ENCODE results near the gene ATP6V0A1.
A peak's percentile ranks its signal among the peaks of the same experiment; 100 is the strongest.
"Not testable (repeated sequence)": the region's sequence is repeated elsewhere in the genome, so short reads cannot be mapped to it uniquely, and the experiment has no call there.

ATP6V0A1 gene

GRCh38 chr17:42520540-42520951, 61.9 kb downstream of the ATP6V0A1 start:
- no peak for DNase-seq

- no peak for DNase-seq
Measured at GRCh38 chr17:42521036-42521435, 62.4 kb downstream of the ATP6V0A1 start.

DNA sequence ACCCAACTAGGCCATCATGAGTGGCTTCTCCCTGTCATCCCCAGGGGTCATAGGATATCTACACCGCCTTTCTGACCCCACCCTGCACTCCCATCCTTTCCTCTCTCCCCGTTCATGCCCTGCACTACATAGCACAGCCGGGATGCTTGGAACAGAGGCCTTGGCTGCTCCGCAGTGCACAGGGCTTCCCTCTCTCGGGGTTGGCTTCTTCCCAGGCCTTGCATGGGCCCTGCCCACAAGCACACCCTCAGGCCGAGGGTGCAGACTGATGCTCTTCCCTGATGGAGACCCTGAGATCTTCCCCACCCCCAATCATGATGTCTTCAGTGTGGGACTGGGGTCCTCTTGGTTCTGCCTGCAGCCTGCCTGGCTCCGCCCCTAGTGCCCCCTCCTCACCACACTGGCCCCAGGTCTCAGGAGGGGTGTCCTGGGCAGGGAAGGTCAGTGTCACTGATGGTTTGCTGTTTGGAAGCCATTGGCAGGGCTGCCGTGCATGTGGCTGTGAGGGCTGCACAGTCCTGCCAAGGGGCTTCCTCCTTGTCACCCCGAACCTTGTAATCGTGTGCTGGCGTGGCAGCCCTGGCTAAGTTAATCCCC, 63.1 kb downstream of the ATP6V0A1 start:
- DNase-seq: no peak

DNA sequence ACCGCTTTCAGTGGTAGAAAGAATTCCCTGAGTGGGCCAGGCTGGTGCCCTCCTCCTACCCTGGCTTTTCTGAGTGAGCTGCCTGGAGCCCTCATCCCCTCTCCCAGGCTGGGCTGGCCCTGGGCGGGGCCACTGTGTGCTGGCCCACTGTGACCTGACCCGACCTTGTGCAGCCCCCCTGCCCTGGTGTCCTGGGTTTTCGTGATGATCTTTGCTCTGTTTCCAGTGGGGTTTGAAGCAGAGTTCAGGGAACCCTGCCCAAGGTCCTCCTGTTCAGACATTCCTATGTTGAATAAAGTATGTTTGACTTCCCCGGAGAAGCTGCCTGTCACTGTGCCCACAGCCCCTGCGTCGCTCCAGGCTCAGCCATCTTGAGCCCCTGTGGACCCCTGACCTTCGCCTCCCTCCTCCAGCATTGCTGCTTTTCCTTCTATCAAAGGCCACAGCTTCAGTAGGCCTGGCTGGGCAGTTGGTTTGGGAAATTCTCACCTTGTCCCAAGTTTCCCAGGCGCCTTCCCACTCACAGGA, 63.6 kb downstream of the ATP6V0A1 start:
- DNase-seq: no peak

GRCh38 chr17:42522798-42523278, 64.2 kb downstream of the ATP6V0A1 start:
- DNase-seq: no peak

- DNase-seq: no peak
Measured at GRCh38 chr17:42525221-42525620, 66.5 kb downstream of the ATP6V0A1 start.

GRCh38 chr17:42526031-42526444, 67.4 kb downstream of the ATP6V0A1 start:
- DNase-seq: no peak

DNA sequence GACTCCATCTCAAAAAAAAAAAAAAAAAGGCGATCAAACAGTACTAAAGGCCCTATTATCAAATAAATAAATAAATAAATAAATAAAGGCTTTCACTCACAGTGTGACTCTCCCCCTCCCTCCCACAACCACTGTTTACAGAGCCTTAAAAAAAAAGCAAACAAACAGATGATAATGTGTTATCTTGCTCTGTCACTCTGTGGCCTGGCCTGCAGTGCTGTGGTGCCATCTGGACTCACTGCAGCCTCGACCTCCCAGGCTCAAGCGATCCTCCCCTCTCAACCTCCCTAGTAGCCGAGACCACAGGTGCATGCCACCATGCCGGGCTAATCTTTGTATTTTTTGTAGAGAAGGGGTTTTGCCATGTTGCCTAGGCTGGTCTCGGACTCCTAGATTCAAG, 69.3 kb downstream of the ATP6V0A1 start:
- no peak for DNase-seq

GRCh38 chr17:42529061-42529460, 70.4 kb downstream of the ATP6V0A1 start:
- DNase-seq: no peak

DNA sequence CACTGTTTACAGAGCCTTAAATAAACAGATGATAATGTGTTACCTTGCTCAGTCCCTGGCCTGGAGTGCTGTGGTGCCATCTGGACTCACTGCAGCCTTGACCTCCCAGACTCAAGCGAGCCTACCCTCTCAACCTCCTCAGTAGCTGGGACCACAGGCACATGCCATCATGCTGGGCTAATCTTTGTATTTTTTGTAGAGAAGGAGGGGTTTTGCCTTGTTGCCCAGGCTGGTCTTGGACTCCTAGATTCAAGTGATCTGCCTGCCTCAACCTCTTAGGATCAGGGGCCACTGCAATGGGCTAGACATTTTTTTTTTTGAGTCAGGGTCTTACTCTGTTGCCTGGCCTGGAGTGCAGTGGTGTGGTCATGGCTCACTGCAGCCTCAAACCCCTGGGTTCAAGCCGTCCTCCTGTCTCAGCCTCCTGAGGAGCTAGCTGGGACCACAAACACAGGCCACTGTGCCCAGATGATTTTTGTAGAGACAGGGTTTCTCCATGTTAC, 72.3 kb downstream of the ATP6V0A1 start:
- peak; percentile 95 for DNase-seq

DNA sequence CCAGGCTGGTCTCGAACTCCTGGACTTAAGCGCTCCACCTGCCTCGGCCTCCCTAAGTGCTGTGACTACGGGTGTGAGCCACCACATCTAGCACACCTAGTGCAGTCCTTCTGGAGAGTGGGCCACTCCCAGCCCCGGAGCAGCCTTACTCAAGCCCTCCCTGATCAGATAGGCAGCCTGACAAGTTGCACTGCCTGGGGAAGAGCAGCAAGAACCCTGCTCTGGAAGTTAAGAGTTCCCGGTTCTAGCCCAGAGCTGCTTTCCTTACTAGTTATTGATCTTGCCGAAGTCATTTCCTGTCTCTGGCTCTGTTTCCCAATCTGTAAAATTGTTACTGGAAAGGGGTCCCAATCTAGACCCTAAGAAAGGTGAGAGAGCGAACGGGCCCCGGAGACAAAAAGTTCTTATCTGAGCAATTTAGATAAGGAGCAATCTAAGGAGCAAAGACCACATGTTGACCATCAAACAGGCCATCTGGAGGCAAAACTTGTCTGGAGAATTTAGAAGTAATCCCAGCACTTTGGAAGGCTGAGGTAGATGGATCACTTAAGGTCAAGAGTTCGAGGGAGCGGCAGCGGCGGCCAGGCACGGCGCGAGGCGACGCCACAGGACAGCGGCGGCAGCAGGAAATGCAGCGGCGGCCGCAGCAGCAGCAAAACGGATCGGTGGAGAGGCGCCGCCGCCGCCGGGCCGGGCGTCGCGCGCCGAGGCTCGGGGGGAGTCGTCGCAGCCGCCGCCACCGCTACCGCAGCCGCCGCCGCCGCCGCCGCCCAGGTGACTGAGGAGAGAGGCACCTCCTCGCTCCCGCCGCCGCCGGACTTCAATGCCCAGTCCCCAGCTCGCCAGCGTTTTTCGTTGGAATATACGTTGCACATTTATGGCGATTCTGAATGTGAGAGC, 73.0 kb downstream of the ATP6V0A1 start:
- DNase-seq: peak; percentile 83

GRCh38 chr17:42535155-42536047, 76.7 kb downstream of the ATP6V0A1 start:
- peak; percentile 60 for DNase-seq

DNA sequence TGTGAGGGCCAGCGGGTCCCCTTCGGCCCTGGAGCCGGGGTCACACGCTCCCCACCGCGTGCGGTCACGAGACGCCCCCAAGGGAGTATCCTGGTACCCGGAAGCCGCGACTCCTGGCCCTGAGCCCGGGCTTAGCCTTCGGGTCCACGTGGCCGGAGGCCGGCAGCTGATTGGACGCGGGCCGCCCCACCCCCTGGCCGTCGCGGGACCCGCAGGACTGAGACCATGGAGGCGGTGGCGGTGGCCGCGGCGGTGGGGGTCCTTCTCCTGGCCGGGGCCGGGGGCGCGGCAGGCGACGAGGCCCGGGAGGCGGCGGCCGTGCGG, 77.3 kb downstream of the ATP6V0A1 start, which contains the start of gene NAGLU:
Gene NAGLU, plus strand, starts transcription at position 194 of the 324 bp plus-strand sequence. Its CDS starts 32 bp downstream, at position 226.
- peak; percentile 97 for DNase-seq

DNA sequence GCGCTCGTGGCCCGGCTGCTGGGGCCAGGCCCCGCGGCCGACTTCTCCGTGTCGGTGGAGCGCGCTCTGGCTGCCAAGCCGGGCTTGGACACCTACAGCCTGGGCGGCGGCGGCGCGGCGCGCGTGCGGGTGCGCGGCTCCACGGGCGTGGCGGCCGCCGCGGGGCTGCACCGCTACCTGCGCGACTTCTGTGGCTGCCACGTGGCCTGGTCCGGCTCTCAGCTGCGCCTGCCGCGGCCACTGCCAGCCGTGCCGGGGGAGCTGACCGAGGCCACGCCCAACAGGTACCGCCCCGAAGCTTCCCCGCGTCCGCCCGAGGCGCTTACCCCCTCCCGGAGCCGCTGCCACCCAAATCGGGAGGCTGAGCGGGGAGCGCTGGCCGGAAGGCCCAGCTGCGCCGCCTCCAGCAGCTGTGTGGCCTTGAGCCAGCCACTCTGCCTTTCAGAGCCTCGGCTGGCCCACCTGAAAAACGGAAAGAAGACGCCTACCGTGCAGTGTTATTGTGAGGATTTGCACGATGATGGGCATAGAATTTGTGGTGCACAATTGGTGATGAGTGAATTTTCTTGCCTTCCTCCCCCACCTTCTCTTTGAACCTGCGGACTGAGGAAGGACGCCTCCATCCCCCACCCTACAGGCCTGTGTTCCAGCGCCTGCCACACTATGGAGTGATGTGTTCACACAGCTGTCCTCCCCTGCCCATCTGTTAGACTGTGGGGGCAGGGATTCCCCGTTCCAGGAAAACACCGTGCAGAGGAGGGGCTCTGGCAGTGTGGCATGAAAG, 77.9 kb downstream of the ATP6V0A1 start:
- peak; percentile 97 for DNase-seq

GRCh38 chr17:42537156-42537805, 78.6 kb downstream of the ATP6V0A1 start:
- no peak for DNase-seq

DNA sequence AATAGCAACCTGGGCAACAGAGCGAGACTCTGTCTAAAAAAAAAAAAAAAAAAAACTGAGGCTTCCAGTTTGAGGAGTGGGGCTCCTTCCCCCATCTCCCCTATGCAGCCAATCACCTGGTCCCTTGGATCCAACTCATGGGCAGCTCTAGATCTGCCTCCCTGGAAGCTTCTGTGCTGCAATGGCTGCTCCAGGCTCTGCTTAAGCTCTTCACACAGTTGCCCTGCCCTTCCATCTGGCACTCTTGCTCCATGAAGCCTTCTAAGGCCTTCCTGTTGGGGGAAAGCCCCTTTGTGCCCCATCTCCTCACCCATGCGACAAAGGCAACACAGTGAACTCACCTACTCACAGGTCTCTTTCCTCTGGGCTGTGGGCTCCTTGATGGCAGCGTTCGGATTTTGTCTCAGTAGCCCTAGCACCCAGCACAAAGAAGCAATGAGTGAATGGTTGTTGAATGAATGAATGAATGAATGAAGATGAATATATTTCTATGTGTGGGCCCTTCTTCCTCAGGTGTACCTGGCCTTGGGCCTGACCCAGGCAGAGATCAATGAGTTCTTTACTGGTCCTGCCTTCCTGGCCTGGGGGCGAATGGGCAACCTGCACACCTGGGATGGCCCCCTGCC, 79.3 kb downstream of the ATP6V0A1 start:
- DNase-seq: peak; percentile 26

DNA sequence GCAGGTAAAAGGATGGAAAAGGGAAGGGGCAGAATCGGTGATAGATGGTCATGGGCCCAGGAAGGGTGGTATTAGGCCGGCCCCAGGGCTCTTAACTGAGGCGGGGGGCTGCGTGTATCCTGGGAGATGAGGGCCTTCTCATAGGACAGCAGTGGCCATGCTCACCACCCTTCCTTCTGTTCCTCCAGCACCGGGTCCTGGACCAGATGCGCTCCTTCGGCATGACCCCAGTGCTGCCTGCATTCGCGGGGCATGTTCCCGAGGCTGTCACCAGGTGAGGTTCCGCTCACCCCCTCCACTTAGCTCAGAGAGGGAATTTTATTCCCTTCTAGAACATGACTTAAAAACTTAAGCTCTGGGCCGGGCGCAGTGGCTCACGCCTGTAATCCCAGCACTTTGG, 79.8 kb downstream of the ATP6V0A1 start:
- DNase-seq: no peak

DNA sequence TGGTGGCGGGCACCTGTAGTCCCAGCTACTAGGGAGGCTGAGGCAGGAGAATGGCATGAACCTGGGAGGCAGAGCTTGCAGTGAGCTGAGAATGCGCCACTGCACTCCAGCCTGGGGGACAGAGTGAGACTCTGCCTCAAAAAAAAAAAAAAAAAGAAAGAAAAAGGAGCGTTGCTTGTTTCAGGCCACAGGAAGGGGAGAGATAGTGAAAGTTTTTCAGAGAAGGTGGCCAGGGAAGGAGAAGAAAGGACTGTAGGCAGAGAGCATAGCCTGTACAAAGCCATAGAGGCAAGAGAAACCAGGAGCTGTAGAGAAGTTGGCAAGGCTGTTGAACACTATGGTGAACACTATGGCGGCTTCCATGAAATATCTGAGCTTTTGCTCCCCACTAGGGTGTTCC, 81.9 kb downstream of the ATP6V0A1 start:
- not testable (repeated sequence) for DNase-seq

DNA sequence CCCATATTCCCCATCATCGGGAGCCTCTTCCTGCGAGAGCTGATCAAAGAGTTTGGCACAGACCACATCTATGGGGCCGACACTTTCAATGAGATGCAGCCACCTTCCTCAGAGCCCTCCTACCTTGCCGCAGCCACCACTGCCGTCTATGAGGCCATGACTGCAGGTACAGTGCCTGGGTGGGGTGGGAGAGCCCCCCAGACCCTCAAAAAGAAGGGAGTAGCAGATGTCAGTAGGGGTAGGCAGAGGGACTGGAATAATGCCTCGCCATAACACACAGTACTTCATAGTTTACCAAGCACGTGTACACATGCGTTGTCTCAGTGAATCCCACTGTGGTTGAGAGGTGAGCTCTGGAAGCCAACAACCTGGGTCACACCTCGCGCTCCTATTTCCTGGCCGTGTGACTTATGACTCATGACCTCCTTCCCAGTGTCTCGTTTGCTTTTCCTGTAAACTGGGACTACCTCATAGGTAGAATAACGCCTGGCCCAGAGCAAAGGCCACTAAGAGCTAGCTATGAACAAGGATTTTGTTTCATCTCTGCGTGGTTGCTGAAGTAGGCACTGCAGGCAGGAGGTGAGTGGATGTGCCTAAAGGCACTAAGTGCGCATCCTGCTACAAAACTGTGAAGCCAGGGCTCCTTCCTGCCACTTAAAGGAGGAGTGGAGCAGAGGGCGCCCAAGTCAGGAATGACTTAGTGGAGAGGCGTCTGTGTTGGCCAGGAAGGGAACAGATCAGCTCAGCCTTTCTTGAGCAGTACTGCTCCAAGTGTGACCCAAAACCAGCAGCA, 82.6 kb downstream of the ATP6V0A1 start:
- peak; percentile 18 for DNase-seq
